HL-60 (cell line): ENCODE results near the gene OR1E2.

ENCODE experiments used
- CTCF ChIP-seq: IDR thresholded peaks from one replicate; pipeline ENCODE4 v1.5.1; 2011; ENCODE audit warnings: low read length, control low read depth, inconsistent platforms; ENCODE audit not compliant: insufficient read depth
- POLR2AphosphoS5 ChIP-seq: IDR thresholded peaks from 2 replicates; pipeline ENCODE4 v1.6.1; 2012; ENCODE audit warnings: low read depth
- SPI1 ChIP-seq: IDR thresholded peaks from 2 replicates; pipeline ENCODE4 v1.6.1; 2012; ENCODE audit warnings: low read depth, mild to moderate bottlenecking, borderline replicate concordance
- TF ChIP-seq, protein P1 (sequence below): IDR thresholded peaks from 2 replicates; pipeline ENCODE4 v1.6.1; 2012; ENCODE audit warnings: low read depth; ENCODE audit not compliant: insufficient replicate concordance

GRCh38 chr17:3482852-3483251 lies 49.2 kb upstream of the OR1E2 start:
- TF ChIP-seq CTCF (no peak), POLR2AphosphoS5 (no peak), SPI1 (no peak)
- TF ChIP-seq, protein P1, sequence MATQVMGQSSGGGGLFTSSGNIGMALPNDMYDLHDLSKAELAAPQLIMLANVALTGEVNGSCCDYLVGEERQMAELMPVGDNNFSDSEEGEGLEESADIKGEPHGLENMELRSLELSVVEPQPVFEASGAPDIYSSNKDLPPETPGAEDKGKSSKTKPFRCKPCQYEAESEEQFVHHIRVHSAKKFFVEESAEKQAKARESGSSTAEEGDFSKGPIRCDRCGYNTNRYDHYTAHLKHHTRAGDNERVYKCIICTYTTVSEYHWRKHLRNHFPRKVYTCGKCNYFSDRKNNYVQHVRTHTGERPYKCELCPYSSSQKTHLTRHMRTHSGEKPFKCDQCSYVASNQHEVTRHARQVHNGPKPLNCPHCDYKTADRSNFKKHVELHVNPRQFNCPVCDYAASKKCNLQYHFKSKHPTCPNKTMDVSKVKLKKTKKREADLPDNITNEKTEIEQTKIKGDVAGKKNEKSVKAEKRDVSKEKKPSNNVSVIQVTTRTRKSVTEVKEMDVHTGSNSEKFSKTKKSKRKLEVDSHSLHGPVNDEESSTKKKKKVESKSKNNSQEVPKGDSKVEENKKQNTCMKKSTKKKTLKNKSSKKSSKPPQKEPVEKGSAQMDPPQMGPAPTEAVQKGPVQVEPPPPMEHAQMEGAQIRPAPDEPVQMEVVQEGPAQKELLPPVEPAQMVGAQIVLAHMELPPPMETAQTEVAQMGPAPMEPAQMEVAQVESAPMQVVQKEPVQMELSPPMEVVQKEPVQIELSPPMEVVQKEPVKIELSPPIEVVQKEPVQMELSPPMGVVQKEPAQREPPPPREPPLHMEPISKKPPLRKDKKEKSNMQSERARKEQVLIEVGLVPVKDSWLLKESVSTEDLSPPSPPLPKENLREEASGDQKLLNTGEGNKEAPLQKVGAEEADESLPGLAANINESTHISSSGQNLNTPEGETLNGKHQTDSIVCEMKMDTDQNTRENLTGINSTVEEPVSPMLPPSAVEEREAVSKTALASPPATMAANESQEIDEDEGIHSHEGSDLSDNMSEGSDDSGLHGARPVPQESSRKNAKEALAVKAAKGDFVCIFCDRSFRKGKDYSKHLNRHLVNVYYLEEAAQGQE = no peak
